ENCODE data around the gene RRH.

- TF ChIP-seq CTCF (IDR thresholded peaks at IDR 0.05), result no peak
- no peak for TF ChIP-seq POLR2A (IDR thresholded peaks at IDR 0.05)
Measured at GRCh38 chr4:109801895-109802319, 25.9 kb upstream of the RRH start, which contains the start of gene CFI.

All from body of pancreas (tissue), 4 donors.